Hepatocyte (in vitro differentiated cells): ENCODE results near the gene SRRM2.

ENCODE experiments used
- EZH2 ChIP-seq: fragments of 200-600 bp; sonication (generic); IDR thresholded peaks from 2 replicates; pipeline ENCODE4 v1.6.1; 2016; ENCODE audit warnings: antibody characterized with exemption, mild to moderate bottlenecking, borderline replicate concordance
- TF ChIP-seq, protein P1 (sequence below): fragments of 200-600 bp; sonication (generic); IDR thresholded peaks from 2 replicates; pipeline ENCODE4 v1.5.1; 2016; ENCODE audit warnings: antibody characterized with exemption, mild to moderate bottlenecking; ENCODE audit not compliant: poor library complexity

- TF ChIP-seq, protein P1, sequence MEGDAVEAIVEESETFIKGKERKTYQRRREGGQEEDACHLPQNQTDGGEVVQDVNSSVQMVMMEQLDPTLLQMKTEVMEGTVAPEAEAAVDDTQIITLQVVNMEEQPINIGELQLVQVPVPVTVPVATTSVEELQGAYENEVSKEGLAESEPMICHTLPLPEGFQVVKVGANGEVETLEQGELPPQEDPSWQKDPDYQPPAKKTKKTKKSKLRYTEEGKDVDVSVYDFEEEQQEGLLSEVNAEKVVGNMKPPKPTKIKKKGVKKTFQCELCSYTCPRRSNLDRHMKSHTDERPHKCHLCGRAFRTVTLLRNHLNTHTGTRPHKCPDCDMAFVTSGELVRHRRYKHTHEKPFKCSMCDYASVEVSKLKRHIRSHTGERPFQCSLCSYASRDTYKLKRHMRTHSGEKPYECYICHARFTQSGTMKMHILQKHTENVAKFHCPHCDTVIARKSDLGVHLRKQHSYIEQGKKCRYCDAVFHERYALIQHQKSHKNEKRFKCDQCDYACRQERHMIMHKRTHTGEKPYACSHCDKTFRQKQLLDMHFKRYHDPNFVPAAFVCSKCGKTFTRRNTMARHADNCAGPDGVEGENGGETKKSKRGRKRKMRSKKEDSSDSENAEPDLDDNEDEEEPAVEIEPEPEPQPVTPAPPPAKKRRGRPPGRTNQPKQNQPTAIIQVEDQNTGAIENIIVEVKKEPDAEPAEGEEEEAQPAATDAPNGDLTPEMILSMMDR: no peak
- no peak for TF ChIP-seq EZH2
Measured at GRCh38 chr16:2815299-2815771, 62.9 kb downstream of the SRRM2 start.
